ENCODE data around the gene DTNA.

Gene DTNA

DNA sequence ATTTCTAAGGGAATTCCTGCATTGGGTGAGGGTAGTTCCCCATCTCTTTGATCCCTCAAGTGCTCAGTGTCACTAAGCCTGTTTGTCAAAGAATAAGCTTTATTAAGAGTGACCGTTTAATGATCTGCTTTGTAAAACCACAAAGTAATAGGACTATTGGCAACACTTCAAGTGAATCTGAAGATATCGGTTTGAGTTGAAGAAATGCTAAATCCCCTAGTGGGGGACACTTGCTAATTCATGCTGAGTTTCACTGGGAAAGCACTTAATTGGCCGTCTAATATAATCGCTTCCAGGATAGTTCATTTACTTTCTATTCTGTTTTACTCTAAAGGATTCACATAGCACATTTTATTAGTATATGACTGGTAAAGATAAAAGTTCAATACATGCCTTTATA is 54.4 kb downstream of the DTNA start:
- FAIRE-seq (no peak), DNase-seq (ENCODE audit: insufficient read length, low spot score) (no peak)

DNA sequence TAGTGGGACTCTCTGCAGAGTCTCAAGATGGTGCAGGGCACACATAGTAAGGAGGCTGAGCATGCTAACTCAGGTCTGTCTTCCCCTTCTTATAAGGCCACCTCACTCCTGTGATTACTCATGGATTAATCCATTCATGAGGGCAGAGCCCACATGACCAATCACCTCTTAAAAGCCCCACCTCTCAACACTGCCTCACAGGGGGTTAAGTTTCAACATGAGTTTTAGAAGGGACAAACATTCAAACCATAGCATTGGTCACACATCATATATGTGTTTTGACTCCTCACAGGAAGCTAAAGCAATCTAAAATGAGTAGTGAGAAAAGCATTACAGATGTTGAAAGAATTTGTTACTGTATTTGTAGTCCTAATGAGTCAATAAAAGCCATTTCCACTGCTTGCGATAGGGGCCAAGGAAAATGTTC is 57.5 kb downstream of the DTNA start:
- DNase-seq (ENCODE audit: insufficient read length, low spot score), result no peak

DNA sequence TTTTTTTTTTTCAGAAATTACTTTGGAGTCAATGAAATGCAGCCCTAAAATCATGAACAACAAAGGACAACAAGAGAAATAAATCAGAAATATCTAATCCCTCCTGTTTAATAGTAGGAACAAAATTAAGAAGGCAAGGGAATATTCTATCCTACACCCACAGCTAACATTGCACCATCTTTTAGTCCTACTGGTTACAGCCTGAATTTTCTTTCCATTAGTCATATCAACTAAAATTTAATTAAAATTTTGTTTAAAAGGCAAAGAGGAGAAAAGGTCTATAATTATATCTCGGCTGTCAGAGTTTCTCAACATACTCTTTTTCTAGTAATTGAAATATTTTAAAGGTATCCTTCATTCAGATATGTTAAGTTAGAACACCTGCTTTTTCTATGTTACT is 61.9 kb downstream of the DTNA start:
- DNase-seq (ENCODE audit: insufficient read length, low spot score), result no peak
- FAIRE-seq, result no peak

More for the DNA sequence above, 57.5 kb downstream of the DTNA start:
- FAIRE-seq, result no peak

DNA sequence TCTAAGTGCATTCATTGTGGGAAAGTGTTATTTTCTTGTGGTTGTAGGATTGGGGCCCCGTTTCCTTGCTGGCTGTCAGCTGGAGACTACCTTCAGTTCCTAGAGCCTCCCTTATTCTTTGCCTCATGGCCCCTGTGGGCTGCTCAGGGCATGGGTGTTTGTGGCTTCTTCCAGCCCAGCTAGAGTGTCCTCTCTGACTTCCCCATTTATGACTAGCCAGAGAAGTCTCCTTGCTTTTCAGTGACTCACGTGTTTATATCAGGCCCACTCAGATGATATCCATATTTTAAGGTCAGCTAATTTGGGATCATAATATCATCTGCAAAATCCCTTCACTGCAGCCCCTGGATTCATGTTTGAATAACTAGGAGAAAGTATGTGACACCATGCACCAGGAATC is 62.8 kb downstream of the DTNA start:
- DNase-seq (ENCODE audit: insufficient read length, low spot score) (no peak), FAIRE-seq (no peak)

DNA sequence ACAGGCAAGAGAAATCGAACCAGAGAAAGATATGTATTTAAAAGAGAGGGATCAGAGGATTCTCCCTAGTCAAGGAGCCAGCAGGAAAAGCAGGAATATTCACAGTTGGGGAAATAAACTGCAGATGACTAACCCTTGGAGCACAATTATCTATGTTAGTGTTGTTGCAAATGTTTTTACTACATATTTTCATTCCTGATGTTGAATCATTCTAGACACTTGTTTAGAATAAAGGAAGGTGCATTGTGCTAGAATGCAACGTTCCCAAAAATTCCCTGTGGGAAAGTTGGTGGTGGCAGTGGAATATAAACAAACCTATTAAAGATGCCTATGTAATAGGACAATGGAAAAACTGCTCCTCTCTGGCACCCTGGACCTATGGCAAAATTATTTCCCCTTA is 63.3 kb downstream of the DTNA start:
- FAIRE-seq, result no peak
- DNase-seq (ENCODE audit: insufficient read length, low spot score), result no peak

DNA sequence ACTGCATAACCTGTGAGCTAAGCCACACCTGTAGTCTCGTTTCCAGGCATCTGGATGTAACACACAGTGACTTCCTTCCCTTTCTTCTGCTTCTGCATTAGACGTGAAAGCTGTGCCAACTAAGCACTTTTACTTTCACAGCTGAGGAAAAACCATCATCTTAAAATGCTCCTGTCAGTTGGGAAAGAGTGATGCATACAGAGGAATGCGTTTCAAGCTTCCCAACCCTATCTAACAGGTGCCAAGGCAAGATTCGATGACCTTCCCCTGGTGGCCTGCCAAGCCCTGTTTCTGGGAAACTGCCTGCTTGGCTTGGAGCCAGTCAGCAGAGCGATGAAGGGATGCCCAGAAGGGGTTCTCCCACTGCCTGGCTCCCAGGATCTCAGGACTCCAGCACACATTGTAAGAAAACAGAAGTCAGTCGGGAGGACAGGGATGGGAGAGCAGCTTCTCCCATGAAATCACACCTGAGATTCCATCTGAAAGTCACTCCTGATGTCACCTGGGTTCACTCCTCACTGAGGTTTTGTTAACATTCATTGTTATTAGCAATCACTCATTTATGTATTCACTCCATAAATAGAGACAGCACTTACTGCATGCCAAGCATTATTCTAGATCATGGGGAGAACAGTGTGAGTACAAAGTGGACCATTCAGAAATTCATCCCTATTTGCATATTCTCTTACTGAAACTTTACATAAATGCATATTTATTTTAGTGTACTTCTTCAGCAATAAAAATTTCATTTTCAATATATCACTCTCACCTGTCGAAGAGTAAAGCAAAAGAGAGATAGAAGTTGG is 64.1 kb downstream of the DTNA start:
- FAIRE-seq, result no peak
- no peak for DNase-seq (ENCODE audit: insufficient read length, low spot score)

DNA sequence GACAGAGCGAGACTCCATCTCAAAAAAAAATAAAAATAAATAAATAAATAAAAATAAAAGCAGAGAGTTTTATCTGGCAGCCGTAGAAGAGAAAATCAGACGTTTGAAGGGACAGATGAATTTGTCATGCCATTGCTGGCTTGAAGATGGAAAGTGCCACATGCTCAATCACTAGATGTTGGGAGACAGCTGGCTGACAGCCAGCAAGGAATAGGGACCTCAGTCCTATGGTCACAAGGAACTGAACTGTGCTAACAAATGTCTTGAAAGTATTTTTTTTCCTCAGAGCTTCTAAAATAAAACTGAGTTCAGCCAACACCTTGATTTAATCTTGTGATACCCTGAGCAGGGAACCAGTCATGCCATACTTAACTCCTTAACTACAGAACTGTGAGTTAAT is 65.4 kb downstream of the DTNA start:
- FAIRE-seq (no peak), DNase-seq (ENCODE audit: insufficient read length, low spot score) (no peak)

DNA sequence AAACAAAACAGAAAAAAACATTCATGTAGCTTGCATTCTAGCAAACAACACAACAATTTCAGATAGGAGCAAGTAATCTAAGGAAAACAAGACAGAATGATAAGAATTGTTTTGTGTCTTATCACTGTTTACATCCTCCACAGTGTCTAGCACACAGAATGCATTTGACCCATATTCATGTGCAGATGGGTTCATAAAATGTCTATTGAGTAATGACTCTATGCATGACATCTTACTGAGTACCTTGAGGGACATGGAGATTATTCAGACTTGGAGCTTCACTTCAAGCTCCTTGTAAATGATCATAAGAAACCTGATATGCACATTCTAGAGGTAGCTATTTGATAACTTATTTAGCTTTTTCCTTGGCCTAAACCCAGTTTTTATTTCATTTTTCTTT is 69.0 kb downstream of the DTNA start:
- no peak for DNase-seq (ENCODE audit: insufficient read length, low spot score)
- no peak for FAIRE-seq

DNA sequence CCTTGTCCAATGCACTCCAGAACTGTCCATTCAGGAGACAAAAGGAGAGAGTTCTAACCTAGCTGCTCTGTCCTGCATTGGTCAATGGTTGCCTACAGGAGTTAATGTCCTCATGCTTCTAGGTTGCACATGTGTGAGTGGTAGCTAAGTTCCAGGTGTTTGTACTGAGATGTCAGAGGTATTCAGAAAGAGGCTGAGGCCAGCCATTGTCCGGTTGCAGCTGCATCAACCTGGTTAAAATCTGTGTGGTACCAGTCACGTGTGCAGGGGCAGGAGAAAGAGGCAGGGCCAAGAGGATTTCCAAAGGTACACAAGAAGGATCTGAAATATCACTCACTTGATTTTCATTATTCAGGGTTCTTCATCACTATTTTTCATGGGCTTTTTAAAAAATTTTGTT is 70.8 kb downstream of the DTNA start:
- DNase-seq (ENCODE audit: insufficient read length, low spot score) (no peak), FAIRE-seq (no peak)

DNA sequence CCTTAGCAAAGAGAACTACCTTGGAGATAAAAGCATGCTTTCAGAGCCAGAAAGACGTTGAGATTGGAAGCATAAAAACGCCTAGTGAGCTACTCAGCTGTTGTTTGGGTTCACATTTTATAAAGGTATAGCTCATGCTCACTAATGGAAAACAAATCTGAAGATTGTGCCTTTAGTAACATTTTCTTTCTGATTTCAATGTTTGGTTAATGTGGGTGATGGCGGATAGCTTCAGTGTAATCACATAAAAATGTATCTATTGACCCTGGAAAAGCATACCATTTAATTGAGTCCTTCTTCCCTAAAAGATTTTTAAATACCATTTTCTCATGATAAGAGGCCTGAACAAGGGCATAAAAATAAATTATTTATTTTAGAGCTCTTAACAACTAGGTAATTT is 73.4 kb downstream of the DTNA start:
- FAIRE-seq (no peak), DNase-seq (ENCODE audit: insufficient read length, low spot score) (no peak)

DNA sequence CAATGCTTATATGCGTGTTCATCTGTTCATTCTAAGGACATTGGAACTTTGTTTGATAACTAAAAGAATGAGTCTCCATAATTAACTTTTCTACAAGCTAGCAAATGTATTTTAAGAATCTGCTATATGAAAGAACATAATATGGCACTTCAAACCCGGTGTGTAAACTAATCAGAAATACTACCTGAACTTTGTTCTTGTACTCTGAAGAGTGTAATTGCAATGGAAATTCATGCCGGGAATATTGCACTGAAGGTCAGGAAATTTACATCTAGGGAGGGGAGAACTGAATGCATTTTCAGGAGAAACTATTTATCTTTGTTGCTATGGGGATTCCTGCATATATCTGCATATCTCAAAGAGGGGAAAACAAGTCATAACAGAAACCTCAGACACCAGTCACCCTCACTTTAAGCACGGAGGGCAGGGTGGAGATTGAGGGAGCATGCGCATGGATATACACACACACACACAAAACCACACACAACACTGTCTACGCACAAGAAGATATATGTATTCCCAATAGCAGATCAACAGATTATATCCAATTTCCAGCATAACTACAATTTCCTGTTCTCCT is 76.2 kb downstream of the DTNA start:
- FAIRE-seq (no peak), DNase-seq (ENCODE audit: insufficient read length, low spot score) (no peak)

DNA sequence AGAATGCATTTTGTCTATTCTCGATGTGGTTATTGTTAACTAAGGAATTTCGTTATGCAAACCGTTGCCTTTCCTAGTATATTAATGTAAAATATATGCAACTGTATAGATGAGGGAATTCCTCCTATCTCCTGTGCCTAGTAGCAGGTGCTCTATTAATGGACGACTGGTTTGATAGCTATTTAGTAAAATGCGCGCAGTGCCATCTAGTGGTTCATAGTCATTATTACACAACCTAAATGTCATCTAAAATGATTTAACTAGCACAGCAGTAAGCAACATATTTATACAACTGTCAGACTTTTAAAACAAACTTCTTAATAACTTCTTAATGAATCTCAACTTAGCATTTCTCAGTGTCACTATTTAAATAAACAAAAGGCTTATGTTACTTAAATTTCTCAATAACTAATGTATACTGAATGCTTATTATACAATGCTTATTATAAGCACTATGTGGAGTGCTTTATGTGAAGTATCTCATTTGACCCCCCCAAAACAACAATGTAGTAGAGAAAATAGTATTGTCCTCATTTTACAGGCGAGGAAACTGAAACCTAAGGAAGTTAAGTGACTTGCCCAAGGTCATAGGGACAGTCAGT is 77.9 kb downstream of the DTNA start:
- peak; percentile 76 for FAIRE-seq

DNA sequence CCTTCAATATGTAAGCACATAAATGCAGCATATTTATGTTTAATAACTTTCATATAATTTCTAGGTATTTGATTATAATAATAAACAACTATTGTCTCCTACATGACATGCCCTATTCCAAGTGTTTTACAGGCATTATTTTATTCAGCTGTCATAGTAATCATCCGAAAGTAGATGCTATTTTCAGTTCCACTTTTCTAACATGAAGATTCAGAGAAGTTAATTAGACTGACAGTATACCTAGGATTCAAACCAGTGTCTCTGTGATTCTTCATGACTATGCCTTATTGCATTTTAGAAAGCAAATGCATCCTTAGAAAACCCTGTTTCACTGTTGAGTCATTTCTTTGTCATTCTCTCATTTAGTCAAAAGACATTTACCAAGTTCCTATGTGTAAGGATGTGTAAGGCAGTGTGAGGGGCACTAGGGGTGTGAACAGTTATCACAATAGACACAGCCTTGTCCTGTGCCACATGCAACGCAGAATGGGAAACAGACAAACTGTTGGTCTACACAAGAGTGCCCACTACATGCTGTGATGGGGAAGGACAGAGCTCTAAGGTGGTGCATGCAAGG is 79.8 kb downstream of the DTNA start:
- FAIRE-seq (no peak), DNase-seq (ENCODE audit: insufficient read length, low spot score) (no peak)

More for the DNA sequence above, 77.9 kb downstream of the DTNA start:
- peak; percentile 9 for DNase-seq (ENCODE audit: insufficient read length, low spot score)

DNA sequence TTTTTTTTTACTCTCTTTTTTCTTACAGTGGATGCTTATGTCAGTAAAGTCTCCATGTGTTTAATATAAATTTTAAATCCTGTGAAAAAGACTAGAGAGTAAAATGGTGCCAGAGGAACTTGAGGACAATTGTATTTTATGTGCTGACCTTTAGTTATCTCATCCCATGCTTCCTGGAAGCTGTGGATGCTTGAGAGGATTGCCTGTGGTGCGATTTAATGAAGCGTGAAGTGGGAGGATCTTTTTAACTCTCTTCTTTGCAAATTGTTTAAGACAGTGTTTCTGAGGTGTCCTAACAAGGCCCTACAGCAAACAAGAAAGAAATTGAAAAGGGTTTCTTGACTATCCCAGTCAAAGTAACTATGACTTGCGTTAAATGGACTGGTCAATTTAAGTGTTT is 84.2 kb downstream of the DTNA start:
- DNase-seq (ENCODE audit: insufficient read length, low spot score) (no peak), FAIRE-seq (no peak)

DNA sequence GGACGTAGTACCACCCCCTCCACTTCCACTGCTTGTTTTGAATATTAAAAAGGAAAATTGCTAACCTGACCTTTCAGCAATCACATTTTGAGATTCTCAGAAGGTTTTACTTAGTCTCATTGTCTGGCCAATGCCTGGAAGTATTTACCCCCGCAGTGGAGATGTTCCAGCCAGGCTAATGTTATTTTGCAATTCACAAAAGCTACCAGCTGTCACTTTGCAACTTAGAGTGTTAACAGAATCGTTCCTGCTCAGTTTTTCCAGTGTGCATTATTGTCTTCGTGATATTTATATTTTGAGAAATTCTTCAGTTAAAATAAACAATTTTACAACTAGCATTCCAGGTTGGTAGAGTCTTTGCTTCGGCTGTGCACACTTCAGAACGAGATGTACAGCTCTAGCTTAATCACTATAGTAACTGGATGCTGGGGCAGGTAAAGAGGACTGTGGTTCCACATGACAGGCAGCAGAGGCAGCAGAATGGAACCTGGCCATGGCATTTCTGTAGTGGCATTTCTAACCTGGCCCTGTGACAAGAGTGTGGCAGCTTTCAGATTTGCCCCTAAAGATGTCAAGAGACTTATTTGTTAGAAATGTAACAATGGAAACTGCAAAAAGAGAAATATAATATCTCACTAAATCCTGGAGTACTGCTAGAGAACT is 85.1 kb downstream of the DTNA start:
- no peak for DNase-seq (ENCODE audit: insufficient read length, low spot score)

DNA sequence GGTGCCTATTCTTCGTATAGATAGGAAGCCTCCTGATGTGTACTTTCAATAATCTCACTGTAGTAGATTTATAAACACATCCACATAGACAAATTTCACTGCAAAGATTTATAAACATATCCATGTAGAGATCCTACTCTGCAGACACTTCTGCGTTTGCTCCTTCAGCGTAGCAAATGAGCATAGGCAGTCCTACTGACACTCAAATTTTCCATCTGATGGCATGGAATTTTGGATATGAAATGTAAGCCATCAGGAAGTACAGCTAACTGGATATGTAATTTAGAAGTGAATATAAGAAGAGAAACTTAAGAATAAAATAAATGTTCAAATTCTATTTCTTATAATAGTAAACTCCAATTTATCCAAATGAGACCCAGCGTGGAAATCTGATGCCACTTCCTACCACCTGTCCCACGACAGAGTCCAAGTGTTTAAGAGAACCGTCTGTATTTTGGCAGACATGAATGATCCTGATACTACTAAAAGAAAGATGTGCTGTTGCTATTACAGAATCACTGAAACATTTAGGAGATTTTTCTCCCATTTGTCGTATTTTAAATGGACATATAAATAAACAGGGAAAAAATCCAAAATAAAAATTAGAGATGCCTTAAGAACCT is 86.0 kb downstream of the DTNA start:
- DNase-seq (ENCODE audit: insufficient read length, low spot score) (no peak), FAIRE-seq (no peak)

More for the DNA sequence above, 85.1 kb downstream of the DTNA start:
- FAIRE-seq, result no peak

DNA sequence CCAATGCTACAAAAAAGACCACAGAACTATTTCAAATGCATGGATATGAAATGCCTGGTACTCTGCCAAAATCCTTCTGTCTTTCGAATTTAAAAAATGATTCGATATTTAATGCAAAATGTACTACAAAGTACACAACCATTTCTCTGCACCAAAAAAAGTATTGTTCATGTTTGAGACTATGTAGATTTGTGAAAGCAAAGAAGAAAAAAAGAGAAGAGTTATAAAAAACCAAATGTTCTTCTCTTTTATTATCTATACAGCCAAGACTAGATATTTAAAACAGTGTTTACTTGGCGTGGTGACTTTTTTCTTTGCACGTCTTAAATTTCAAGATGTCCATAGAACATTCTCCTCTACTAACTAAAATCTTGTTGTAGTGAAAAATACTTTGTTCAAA is 89.2 kb downstream of the DTNA start:
- FAIRE-seq (no peak), DNase-seq (ENCODE audit: insufficient read length, low spot score) (no peak)

DNA sequence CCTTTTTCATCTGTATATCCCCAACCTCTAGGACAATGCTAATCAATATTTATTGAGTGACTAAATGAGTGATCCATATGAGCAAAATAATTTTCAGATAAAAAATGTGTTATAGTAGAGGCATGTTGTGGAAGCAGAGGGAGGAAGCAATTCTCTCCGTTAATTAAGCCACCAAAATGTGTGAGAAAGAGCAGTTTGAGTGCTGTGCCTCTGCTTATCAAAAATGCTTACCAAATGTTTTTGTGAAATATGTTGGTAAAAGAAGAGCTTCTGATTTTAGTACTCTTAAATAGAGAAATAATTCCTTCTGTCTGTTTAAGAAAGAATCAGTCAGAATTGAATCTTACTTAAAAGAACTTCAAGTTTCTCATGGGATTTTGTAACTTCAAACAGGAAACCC is 90.3 kb downstream of the DTNA start:
- DNase-seq (ENCODE audit: insufficient read length, low spot score) (no peak), FAIRE-seq (no peak)

DNA sequence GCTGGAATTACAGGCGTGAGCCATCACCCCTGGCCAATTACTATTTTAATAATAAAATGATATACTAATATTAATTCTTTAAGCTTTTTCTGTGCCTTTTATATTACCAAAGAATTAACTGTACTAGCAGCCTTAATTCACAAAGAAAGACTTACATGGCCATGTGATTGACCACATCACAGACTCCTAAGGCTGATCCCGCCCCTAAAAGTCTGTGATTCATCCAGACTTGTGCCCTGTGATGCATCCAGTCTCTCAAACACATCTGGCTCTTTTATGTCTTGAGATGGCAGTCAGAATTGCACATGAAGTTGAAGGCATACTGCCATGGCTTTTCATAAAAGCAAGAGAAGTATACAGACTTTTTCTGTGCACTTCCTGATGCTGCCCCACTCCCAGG is 91.7 kb downstream of the DTNA start:
- DNase-seq (ENCODE audit: insufficient read length, low spot score), result no peak
- no peak for FAIRE-seq

DNA sequence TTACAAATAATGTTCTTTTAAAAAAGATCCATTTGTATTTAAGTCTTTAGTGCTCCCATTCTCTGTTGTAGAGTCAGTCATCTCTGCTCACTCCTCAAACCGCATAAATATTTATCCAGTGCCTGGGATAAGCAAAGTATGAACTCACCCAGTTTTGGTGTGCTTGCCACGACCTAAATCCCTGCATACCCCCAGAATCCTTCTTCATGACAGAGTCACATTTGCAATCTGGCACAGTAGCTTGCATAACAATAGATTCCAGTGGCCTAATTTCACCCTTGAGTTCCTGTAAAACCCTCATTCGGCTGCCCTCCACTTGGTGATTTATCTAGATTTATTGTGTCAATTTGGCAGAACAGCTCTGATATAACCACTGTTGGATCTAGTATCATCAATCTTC is 92.9 kb downstream of the DTNA start:
- no peak for FAIRE-seq

DNA sequence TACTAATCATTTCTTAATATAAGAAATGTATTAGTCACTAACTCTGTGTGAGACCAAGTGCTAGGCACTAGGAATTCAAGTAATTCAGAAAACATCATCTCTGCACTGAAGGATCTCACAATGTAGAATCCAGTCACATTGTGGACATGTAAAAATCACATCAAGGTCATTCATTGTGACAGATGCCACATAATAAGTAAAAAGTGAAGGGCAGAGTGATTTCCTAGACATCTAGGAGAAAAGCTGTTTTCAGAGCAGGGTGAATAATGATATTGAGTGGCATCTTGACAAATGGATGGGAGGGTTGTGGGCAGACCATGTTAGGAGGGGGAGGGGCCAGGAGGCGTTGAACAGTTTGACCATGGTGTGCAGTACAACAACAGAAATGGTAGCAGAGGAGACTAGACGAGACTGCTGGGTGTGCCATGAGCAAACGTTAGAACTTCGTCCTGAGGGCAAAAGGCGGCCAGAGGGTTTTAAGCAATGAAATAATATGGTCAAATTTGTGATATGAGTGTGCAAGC is 93.8 kb downstream of the DTNA start:
- DNase-seq (ENCODE audit: insufficient read length, low spot score) (no peak), FAIRE-seq (no peak)

More for the DNA sequence above, 92.9 kb downstream of the DTNA start:
- no peak for DNase-seq (ENCODE audit: insufficient read length, low spot score)
